GM12878 (cell line): ENCODE data around the gene SEC11A. TPM values are rescaled to one million over a fixed set of nuclear protein-coding genes. Genes with fewer than 3 reads are reported as not detected.

Experiments used
- ATAC-seq: fragments of 200-7000 bp; cut with Tn5 transposase; 3 replicates; pipeline ENCODE4 v1.9.1; 2020; ENCODE audit warnings: mild to moderate bottlenecking, moderate library complexity
- BruUV-seq: library from RNA; stranded (reverse); fragments of 400-500 nt; replicated peaks from 2 replicates; lab custom pipeline; 2021; lab: Mats Ljungman, UMichigan
- CTCF ChIA-PET: fragments of 300-600 bp; sonication (Branson Sonifier 250); formaldehyde crosslinking; extraction: SDS; loops from one replicate; lab custom pipeline; 2021; ENCODE audit warnings: inconsistent platforms; lab: Yijun Ruan, JAX
- POLR2A ChIA-PET: fragments of 350-600 bp; formaldehyde crosslinking; extraction: SDS; loops from one replicate; lab custom pipeline; 2021; ENCODE audit warnings: inconsistent platforms; lab: Charles Lee
- RAD21 ChIA-PET: fragments of 300-600 bp; sonication (Branson Sonifier 250); formaldehyde crosslinking; loops from one replicate; lab custom pipeline; 2023; ENCODE audit warnings: antibody characterized with exemption; ENCODE audit not compliant: unreplicated experiment; lab: Charles Lee
- SMC1A ChIA-PET: fragments of 300-600 bp; sonication (Branson Sonifier 250); formaldehyde crosslinking; loops from one replicate; lab custom pipeline; 2023; ENCODE audit not compliant: unreplicated experiment, uncharacterized antibody; lab: Charles Lee
- DNase-seq: peaks from one replicate; pipeline ENCODE4 v3.0.0-alpha.2; 2011; ENCODE audit warnings: low read depth, low spot score
- FAIRE-seq: peaks from 3 replicates; lab custom pipeline; 2011; peaks lifted over from hg19 to GRCh38; lab: Jason Lieb, UNC
- H2AFZ ChIP-seq: 2 replicates; pipeline ENCODE4 v1.6.0; 2011; ENCODE audit warnings: low read depth, low read length, control low read depth; ENCODE audit not compliant: control insufficient read depth
- H3K27ac ChIP-seq: 2 replicates; pipeline ENCODE4 v1.5.1; 2011; ENCODE audit warnings: control low read depth; ENCODE audit not compliant: control insufficient read depth, insufficient read depth
- H3K27me3 ChIP-seq, 2 experiments: replicated peaks in 1 of 2; 2 replicates each; pipeline versions ENCODE4 v1.6.0 to v1.6.1; 2011; ENCODE audit warnings: low read length in 1 of 2; ENCODE audit not compliant: control insufficient read depth in 2 of 2, insufficient read depth in 2 of 2
- H3K36me3 ChIP-seq, 2 experiments: 2 replicates each; pipeline ENCODE4 v1.5.1; 2011; ENCODE audit warnings: low read length in 1 of 2; ENCODE audit not compliant: control insufficient read depth in 2 of 2, insufficient read depth in 2 of 2
- H3K4me1 ChIP-seq: 2 replicates; pipeline ENCODE4 v1.6.1; 2011; ENCODE audit warnings: mild to moderate bottlenecking, low read length, moderate library complexity, mixed read lengths; ENCODE audit not compliant: control insufficient read depth, insufficient read depth
- H3K4me2 ChIP-seq: 2 replicates; pipeline ENCODE4 v1.6.0; 2011; ENCODE audit warnings: control low read depth; ENCODE audit not compliant: control insufficient read depth, insufficient read depth
- H3K4me3 ChIP-seq: fragments of 200-600 bp; sonication (generic); 2 replicates; pipeline ENCODE4 v1.5.1; 2016
- H3K79me2 ChIP-seq: 2 replicates; pipeline ENCODE4 v1.6.0; 2011; ENCODE audit warnings: low read length; ENCODE audit not compliant: control insufficient read depth, insufficient read depth
- H3K9ac ChIP-seq: 2 replicates; pipeline ENCODE4 v1.8.0; 2011; ENCODE audit warnings: low read length, control low read depth, mixed read lengths; ENCODE audit not compliant: control insufficient read depth, insufficient read depth
- H3K9me3 ChIP-seq: replicated peaks from 3 replicates; pipeline ENCODE4 v1.5.1; 2011; ENCODE audit warnings: mild to moderate bottlenecking, low read length; ENCODE audit not compliant: control insufficient read depth, insufficient read depth
- H4K20me1 ChIP-seq: 2 replicates; pipeline ENCODE4 v1.6.0; 2011; ENCODE audit not compliant: control insufficient read depth, insufficient read depth
- ATF7 ChIP-seq: fragments of 450-650 bp; IDR thresholded peaks from 2 replicates; pipeline ENCODE4 v1.6.1; 2016; ENCODE audit warnings: low read depth, mild to moderate bottlenecking
- BCL3 ChIP-seq: IDR thresholded peaks from 2 replicates; pipeline ENCODE4 v1.6.1; 2011; ENCODE audit warnings: borderline replicate concordance, low read depth, mild to moderate bottlenecking, moderate library complexity, low read length; ENCODE audit not compliant: insufficient read depth, poor library complexity, severe bottlenecking
- CUX1 ChIP-seq: IDR thresholded peaks from 2 replicates; pipeline ENCODE4 v1.6.1; 2012; ENCODE audit warnings: improper control_type of control experiment, low read depth, low read length; ENCODE audit not compliant: insufficient replicate concordance
- ELK1 ChIP-seq: IDR thresholded peaks from 2 replicates; pipeline ENCODE4 v1.6.1; 2012; ENCODE audit warnings: low read depth, low read length, improper control_type of control experiment
- GABPA ChIP-seq: IDR thresholded peaks from 2 replicates; pipeline ENCODE4 v1.6.1; 2014; ENCODE audit warnings: antibody characterized with exemption, low read depth, mild to moderate bottlenecking, inconsistent platforms
- IRF5 ChIP-seq: fragments of 450-650 bp; IDR thresholded peaks from 2 replicates; pipeline ENCODE4 v1.6.1; 2017; ENCODE audit warnings: borderline replicate concordance
- LARP7 ChIP-seq: fragments of 450-650 bp; IDR thresholded peaks from 2 replicates; pipeline ENCODE4 v1.6.1; 2017; ENCODE audit warnings: mild to moderate bottlenecking
- POLR2AphosphoS5 ChIP-seq: IDR thresholded peaks from 2 replicates; pipeline ENCODE4 v1.6.1; 2011; ENCODE audit warnings: mild to moderate bottlenecking, low read length, inconsistent platforms
- STAT3 ChIP-seq: IDR thresholded peaks from 2 replicates; pipeline ENCODE4 v1.6.1; 2011; ENCODE audit warnings: low read depth, low read length, improper control_type of control experiment
- ZNF687 ChIP-seq: fragments of 450-650 bp; IDR thresholded peaks from 2 replicates; pipeline ENCODE4 v1.6.1; 2017; ENCODE audit warnings: mild to moderate bottlenecking, moderate library complexity
- ZSCAN29 ChIP-seq: fragments of 450-650 bp; IDR thresholded peaks from 2 replicates; pipeline ENCODE4 v1.6.1; 2017; ENCODE audit warnings: mild to moderate bottlenecking, moderate library complexity
- whole genome bisulfite sequencing: methylation state at CpG from one replicate; pipeline ENCODE4 v1.1.6; 2016; ENCODE audit warnings: low lambda C conversion rate; ENCODE audit not compliant: insufficient replicate concordance, insufficient coverage; ENCODE audit errors: missing lambda C conversion rate; 5-methylcytosine and 5-hydroxymethylcytosine counted together
- in situ Hi-C: fragments of 300-500 bp; cut with MboI; formaldehyde crosslinking; loops from 9 replicates; pipeline ENCODE4 v1.14.3; 2018; ENCODE audit warnings: mixed read lengths
- intact Hi-C: fragments of 100-400 bp; cut with micrococcal nuclease; formaldehyde crosslinking; loops from one replicate; pipeline ENCODE4 v1.14.2; 2022; ENCODE audit not compliant: unreplicated experiment
- polyA plus RNA-seq, 11 experiments: library from polyadenylated mRNA; depleted of rRNA in 4 of 11; unstranded in 6 of 11; stranded (reverse) in 5 of 11; fragments of >200 nt; fragmentation: Nextera tagmentation in 4 of 11; fragmentation: Illumina TruSeq in 1 of 11; extraction: Ambion mirVana in 4 of 11; extraction: Trizol in 1 of 11; gene quantifications; 1 replicate in 1 of 11; 2 replicates in 10 of 11; pipeline versions ENCODE4 v1.2.1 to v1.2.3, GENCODE V29; 2011 to 2016; ENCODE audit warnings: inconsistent platforms in 2 of 11, missing spikeins in 2 of 11, low read depth in 1 of 11
- total RNA-seq, 4 experiments: library from RNA; depleted of rRNA in 3 of 4; stranded (reverse); fragments of >200 nt in 3 of 4; fragmentation: Illumina TruSeq in 1 of 4; extraction: Trizol in 1 of 4; gene quantifications; 2 replicates each; pipeline versions ENCODE4 v1.2.1 to v1.2.3, GENCODE V29; 2013 to 2021

The SEC11A gene
- total and polyA plus RNA-seq, 10 of the 15 experiments (the other 5 are each of a cell fraction or from before 2014, with no cell fraction given): 99.2 to 159 (median 143) TPM

- 76% methylated on average over 4 of the region's 4 CpGs for WGBS
- ChIA-PET CTCF (no interaction called here), RAD21 (no interaction called here), POLR2A (no interaction called here), SMC1A (no interaction called here)
- intact Hi-C loops (no loop called here), in situ Hi-C loops (no loop called here)
- no peak overlapping the region for H3K4me2 ChIP-seq
- H3K9ac ChIP-seq: no peak overlapping the region
- FAIRE-seq: no peak
- no peaks in the 10 kb centered on the region for H4K20me1 ChIP-seq
- H3K79me2 ChIP-seq: peaks cover 20% of the 10 kb centered on the region
- BruUV-seq: no TSS peak
- H2AFZ ChIP-seq: no peak overlapping the region
- DNase-seq: no peak
- H3K27ac ChIP-seq: no peak overlapping the region
- peaks cover 4% of the 10 kb centered on the region; the same call in 1 of the 3 replicates for H3K9me3 ChIP-seq
- no peaks in the 10 kb centered on the region for H3K27me3 ChIP-seq
- ATAC-seq: no peak
- no peak overlapping the region for H3K4me3 ChIP-seq
- H3K4me1 ChIP-seq: peaks cover 8% of the 10 kb centered on the region; the same call in 1 of the 2 replicates
- peaks cover 5 to 7% of the 10 kb centered on the region in 2 experiments; a peak in 3 of 4 replicates for H3K36me3 ChIP-seq
- TF ChIP-seq ZNF687 (no peak), GABPA (no peak), ATF7 (no peak), BCL3 (no peak), POLR2AphosphoS5 (no peak), CUX1 (no peak), IRF5 (no peak), ELK1 (no peak), STAT3 (no peak), ZSCAN29 (no peak), LARP7 (no peak)
Observed at GRCh38 chr15:84689858-84690257, 26.1 kb downstream of the SEC11A start.
